HG03460 (cell line): Measurements from ENCODE around the gene COMT.
"Not testable (repeated sequence)": the region's sequence is repeated elsewhere in the genome, so short reads cannot be mapped to it uniquely, and the experiment has no call there.

ENCODE experiments used
- ATAC-seq: cut with Tn5 transposase; IDR thresholded peaks from one replicate; pipeline ENCODE4 v1.9.1; 2021; ENCODE audit not compliant: unreplicated experiment

The COMT gene

DNA sequence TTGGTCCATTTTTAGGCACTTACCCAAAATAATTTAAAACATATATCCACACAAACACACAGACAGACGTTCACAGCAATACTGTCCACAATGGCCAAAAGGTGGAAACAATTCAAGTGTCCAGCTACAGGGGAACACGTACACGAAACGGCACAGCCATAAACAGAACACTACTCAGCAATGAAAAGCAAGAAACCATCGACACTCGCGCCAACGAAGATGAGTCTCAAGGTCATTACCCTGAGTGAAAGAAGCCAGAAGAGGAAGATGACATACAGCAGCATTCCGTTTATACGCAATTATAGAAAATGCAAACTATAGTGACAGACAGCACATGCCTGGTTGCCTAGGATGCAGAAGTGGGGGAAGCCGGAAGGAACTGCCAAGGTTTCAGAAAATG lies 13.4 kb upstream of the COMT start:
- no peak for ATAC-seq

DNA sequence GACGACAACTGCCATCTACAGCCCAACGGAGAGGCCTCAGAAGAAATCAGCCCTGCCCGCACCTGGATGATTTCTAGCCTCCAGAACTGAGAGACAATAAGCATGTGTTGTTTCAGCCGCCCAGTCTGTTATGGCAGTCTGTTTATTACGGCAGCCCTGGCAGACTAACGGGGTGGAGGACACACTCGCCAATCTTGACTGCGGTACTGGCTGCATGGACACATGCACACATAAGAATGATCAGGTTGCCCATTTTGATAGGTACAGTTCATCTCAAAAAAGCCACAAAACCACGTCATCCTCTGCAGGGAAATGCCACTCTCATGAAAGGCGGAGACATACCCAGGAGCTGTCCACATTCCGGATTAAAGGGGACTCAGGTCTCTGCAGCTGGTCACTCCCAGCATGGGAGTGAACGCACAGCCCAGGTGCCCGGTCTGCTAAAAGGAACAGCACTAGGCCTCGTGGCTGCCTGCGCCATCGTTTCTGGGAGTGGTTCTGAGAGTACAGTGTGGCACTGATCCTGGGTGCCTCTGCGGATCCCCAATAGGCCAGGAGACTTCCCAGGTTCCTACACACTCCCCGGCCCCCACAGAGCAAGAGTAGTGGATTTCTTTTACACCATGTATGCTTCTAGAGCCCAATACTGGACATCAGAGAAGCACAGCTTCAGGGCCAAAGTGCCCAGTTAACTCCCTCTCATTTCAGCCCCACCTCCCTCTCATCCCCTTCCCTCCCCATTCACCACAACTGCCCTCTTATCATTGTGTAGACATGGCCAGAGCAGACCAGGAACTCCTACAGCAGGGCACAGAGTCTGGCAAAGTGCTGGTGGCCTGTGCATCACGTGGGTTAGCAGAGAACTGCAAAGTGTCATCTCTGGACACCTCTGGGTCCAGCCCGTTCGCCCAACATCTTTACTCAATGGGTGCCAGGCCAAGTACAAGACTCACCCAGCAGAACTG lies 11.7 kb upstream of the COMT start:
- no peak for ATAC-seq

DNA sequence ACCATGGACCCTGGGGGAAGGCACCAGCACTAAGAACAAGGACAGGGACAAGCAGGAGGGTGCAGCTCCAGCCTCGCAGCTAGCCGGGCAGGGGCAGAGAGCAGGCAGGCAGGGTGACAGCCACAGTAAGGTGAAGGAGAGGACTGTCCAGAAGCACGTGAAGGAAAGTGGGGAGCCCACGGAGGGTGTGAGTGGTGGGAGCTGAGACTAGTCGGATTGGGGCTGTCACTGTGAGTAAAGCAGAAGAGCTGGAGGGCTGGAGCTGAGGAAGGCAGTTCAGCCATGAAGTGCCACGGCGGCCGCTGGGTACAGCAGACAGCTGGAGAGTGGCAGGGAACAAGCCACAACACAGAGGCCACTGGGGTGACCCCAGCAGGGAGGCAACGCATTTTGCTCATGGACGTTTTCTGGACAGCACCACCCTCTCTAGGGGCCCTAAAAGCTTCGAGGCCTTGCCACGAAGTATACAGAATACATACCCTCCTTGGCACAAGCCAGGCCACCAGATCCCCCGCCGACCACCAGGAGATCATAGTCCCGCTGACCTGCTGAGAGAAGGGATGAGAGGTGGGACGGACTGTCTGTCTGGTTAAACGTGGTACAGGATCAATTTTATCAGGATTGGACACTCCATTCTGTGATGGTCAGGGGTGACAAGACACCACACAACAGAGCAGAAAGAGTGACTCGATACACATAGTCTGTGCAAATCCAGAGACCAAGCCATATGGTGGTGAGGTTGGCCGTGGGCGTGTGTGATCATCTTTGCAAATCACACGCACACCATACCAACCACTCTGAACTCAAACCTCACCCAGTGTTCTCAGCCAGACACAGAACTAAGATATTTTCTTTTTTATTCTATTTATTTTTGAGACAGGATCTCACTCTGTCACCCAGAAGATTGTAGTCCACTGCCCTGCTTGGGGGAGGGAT lies 10.8 kb upstream of the COMT start:
- no peak for ATAC-seq

DNA sequence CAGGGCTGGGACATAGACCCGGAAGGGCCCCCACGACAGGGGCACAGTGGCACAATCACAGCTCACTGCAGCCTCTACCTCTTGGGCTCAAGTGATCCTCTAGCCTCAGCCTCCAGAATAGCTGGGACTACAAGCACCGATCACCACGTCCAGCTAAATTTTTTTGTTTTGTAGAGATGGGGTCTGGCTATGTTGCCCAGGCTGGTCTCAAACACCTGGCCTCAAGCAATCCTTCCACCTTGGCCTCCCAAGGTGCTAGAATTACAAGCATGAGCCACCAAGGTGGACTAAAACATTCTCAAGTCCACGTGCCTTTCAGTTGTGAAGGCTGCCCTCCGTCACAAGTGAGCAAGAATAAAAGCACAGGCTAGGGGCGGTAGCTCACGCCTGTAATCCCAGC lies 10.1 kb upstream of the COMT start:
- no peak for ATAC-seq

DNA sequence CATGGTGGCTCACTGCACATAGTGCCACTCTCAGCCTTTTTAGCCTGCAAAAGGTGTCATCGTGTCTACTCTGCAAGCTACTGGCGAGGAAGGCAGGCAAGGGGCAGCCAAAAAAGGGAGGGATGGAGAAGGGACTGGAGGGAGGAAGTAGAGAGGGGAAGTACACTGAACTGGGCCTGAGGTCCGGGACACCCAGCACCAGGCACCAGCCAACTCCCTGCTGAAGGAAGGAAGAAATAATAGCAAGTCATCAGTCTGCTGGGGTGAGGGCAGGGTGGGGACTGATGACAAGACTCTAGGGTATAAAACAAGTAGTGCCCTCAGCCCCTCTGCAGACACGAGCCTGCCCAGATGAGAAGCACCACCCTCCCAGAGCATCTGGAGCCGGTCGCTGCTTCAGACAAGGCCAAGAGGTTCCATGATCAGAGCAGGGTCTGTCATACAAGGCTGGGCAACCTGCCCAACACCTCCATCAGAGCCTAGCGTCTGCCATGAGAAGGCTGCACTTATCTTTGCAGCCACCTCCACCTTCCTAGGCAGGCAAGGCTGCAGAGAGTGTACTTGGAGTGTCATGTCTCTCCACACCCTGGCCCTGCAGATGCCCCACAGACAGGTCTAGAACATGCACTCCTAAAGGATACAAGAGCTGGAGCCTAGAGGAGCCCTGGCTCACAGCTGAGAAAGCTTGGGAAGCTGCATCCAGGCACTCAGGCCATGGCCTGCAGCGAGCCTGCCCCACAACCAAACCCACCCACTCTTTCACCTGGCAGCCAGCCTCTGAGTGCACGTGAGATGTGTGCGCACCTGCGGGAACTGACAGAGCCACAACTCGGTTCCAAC lies 9.0 kb upstream of the COMT start:
- ATAC-seq: no peak

DNA sequence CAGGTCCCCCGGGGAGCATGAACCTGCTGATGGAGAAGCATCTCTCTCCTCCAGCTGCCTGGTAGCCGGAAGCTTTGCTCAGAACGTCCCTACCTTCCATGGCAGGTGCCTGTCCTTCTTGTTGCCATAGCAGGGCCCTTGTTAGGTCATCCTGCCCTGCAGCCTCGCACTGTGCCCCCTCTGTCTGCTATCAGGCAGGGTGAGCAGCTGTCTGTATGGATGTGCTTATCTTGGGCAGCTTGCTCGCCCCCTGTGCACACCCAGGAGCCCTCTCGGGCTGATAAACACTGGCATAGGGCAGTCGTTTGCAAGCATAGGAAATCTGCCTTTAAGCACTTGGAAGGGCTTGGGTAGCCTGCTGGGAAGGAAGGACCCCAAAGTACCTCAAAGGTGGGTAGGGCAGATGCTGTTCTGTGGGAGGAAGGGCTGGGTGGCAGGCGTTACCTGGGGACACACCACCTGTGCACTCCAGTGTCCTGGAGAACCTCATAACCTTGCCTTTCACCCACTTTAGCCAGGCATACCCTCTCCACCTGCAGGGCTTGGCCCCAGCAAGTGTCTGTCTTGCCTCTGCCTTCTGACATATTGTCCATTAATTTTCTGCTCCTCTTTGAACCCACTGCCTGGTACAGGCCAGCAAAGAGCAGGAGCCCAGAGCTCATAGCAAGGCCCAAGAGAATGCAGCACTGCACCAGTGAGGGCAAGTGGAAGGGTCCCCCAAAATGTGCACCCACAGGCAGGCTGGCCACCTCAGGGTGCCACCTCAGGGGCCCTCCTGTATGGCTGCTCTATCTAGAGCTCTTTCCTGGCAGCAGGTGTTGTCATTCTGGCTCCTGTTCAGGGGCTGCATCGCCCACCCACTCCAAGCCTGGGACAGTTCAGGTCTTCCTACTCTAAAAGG lies 8.0 kb upstream of the COMT start:
- ATAC-seq: no peak

DNA sequence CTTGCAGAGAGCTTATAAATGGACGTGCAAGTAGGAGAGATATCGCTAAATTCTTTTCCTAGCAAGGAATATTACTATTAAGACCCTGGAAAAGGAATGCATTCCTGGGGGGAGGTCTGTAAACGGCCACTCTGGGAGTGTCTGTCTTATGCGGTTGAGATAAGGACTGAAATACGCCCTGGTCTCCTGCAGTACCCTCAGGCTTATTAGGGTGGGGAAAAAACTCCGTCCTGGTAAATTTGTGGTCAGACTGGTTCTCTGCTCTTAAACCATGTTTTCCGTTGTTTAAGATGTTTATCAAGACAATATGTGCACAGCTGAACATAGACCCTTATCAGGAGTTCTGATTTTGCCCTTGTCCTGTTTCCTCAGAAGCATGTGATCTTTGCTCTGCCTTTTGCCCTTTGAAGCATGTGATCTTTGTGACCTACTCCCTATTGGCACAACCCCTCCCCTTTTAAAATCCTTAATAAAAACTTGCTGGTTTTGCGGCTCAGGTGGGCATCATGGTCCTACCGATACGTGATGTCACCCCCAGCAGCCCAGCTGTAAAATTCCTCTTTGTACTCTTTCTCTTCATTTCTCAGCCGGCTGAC lies 6.4 kb upstream of the COMT start:
- ATAC-seq: not testable (repeated sequence)

DNA sequence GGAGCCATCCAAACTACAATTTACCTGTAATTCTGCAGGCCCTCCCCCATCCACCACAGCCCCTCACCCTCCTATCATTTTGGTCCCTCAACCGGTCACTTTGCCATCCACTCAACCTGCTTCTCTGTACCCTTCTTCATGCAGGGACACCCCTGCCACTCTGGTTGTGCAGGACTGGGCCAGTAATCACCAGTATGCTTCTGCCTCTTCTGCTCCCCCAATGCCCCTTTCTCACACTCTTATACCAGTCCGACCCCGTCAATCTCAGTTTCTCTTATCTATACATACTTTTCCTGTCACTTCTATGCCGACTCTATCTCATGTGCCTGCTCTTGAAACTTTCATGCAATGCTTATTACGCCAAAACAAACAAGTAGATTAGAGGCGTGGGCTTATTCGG lies 5.1 kb upstream of the COMT start:
- no peak for ATAC-seq

DNA sequence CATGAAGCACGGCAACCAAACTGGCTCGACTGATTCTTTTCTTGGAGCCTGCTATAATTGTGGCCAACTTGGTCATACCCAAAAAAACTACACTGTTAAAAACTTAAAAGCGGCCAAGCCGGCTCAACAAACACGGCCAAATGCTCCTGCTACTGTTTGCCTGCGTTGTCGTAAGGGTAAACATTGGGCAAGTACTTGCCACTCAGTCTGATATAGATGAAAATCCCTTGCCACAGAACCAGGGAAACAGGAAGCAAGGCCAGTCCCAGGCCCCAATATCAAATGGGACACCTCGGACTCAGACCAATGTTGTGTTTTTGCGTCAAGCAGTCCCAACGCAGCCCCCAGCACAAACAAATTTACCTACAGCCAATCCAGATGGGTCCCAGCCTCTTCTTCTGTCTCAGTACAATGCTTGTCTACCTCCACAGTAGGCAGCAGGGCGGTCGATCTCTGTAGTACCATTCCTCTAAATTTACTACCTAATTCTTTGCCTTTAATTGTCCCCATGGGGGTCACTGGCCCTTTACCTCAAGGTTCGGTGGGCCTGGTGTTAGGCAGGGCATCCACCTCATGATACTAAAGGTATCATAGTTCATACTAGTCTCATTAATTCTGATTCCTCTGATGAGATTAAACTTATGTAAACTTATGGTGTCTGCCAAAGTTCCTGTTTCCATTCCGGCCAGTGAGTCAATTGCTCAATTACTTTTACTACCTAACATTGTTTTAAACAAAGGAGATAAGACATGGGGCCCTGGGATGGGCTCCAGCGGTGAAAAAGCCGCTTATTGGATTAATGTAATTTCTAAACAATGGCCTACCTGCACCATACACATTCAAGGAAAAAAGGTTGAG lies 3.7 kb upstream of the COMT start:
- ATAC-seq: no peak

DNA sequence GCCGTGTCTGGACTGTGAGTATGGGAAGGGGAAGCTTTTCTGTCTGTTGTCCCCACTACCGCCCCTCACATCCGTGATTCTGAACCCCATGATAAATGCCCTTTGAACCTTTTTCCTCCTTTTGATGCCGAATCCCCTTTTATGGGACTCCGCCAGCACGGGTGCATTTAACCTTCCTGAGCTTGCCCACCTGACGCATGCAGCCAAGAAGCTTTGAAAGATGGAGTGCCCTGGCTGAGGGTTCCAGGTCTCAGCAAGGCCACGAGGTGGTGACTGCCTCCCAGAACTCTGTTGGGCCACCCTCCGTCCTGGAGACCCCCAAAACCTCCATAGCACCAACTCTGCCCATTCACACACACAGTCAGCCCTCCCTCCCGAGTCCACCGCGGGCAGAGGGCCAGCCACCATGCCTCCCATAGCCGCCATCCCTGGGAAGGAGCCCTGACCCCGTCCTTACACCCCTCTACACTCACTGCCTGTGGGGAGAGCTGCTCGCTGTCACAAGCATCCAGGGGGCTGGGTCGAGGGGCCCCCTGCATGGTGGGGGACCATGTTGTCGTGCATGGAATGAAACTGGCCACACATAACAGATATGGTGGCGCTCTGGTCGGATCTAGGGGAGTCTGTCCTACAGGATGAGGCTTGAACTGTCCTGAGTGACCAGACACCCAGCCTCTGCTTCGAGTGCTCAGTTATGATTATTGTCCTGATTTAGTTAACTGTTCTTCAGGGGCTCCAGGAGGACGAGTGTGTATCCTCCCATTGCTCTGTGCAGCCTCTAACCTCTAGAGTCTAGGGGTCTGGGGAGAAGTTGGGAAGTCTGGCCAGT lies 822 bp upstream of the COMT start:
- ATAC-seq: no peak

DNA sequence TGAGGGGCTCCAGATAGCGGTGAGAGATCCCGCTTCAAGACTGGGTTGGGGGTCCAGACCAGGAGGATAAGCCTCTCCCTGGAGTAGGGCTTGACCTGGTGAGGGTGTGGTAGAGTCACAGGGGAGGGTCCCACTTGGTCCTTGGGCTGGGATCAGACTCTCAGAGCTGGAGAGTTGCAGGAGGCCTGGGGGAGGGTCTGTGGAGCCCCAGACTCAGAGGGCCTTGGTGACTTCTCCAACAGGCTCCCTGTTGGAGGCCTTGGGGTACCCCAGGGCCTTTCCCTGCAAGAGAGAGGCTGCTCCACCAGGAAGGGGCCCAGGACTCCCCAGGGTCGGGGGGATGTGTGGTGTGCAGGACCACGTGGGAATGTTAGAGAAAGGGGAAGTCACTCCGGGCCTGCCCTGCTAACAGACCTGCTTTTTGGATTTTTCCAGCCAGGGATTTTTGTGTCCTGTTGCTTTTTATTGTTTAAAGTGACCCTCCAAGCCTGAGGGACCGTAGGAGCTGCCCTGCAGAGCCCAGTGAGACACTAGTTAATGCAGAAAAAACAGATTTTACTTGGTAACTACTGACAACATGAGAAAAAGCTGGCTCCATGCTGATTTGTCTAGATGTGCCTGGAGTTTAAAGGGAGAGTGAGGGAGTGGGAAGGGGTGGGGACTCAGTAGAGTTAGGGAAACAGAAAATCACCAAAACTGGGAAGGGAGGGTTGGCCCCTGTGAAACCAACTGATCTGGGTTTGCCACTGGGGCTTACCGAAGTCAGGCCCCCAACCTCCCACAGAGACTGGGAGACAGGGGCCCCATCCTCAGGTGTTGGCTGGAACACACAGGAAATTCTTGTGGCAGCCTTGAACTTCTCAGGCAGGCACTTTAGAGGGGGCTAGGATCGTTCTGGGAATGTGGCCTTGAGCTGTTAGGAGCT lies 847 bp downstream of the COMT start:
- no peak for ATAC-seq

DNA sequence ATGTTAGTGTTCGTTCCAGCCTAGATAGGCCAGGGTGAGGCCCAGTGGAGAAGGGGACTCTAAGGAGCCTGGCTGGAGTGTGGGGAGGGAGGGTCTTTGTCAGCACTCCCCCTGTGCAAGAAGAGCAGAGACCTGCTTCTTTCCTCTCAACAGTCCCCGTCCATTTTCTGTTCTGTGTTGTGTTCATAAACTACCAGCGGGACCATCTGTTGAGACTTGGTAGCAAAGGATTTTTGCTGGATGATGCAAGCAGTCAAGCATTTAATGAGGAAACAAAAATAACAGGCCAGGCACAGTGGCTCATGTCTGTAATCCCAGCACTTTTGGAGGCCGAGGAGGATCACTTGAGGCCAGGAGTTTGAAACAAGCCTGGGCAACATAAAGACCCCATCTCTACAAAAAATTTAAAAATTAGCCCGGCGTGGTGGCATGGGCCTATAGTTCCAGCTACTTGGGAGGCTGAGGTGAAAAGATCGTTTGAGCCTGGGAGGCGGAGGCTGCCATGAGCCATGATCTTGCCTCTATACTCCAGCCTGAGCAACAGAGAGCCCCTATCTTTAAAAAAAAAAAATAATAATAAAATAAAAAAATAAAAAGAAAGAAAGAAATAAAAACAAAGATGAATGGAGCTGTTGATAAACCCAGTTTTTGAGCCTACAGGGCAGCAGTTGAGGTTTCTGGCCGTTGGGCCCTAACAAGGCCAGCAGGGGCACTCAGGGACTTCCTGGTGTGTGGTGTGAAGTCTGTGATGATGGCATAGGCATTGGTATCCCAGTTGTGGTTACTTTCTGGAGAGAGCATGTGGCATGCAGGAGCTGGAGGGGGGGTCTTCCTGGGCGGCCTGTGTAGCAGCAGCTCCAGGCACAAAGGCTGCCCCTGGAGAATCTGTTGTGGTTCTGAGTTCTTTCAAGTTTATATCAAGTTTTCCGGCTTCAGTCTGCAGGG lies 1.8 kb downstream of the COMT start:
- no peak for ATAC-seq

DNA sequence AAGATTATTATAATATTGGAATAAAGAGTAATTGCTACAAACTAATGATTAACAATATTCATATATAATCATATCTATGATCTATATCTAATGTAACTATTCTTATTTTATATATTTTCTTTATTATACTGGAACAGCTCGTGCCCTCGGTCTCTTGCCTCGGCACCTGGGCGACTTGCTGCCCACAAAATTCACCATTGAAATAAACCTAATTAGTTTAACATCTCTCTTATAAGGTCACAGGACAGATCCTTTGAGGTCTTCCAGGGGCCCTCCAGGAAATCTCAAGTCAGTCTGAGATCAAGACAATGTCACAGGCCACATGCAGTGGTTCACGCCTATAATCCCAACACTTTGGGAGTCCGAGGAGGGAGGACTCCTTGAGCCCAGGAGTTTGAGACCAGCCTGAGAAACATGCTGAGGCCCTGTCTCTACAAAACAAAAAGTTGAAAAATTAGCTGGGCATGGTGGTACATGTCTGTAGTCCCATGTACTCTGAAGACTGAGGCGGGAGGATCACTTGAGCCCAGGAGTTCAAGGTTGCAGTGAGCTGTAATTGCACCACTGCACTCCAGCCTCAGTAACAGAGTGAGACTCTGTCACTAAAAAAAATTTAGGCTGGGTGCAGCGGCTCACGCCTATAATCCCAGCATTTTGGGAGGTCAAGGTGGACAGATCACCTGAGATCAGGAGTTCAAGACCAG lies 6.6 kb downstream of the COMT start:
- no peak for ATAC-seq

DNA sequence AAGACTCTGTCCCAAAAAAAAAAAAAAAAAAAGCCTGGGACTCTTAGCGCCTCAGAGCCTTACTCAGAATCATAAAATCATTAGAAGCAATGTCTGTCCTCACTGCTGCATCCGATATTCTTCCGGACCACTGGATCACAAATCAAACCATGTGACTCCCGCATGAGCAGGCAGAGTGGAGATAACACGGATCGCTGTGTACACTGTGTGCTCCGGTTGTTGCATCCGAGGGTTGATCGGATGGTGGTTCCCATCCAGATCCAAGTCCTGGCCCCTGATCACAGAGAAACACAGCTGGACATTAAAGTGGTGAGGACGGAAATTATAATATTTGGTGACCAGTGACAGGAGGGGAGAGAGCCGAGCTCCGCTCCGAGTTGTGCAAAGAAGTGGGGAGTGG lies 9.8 kb downstream of the COMT start:
- ATAC-seq: no peak
